ENCODE data around the gene SPINT2.

- no peak for TF ChIP-seq CTCF (IDR thresholded peaks at IDR 0.05; ENCODE audit: low read depth, low read length, missing input control)
- no peak for TF ChIP-seq GABPA (IDR thresholded peaks at IDR 0.05 in 1 of 2, conservative IDR thresholded peaks at IDR 0.05 in 1 of 2)
- TF ChIP-seq RAD21 (IDR thresholded peaks at IDR 0.05), result no peak
- TF ChIP-seq TAF1 (conservative IDR thresholded peaks at IDR 0.05), result no peak
- no peak for TF ChIP-seq REST (IDR thresholded peaks at IDR 0.05)
- TF ChIP-seq ZBTB33 (IDR thresholded peaks at IDR 0.05), result no peak
- TF ChIP-seq JUND (IDR thresholded peaks at IDR 0.05), result no peak
- no peak for TF ChIP-seq FOXA2 (IDR thresholded peaks at IDR 0.05)
- no peak for TF ChIP-seq YY1 (IDR thresholded peaks at IDR 0.05)
- TF ChIP-seq ATF3 (IDR thresholded peaks at IDR 0.05), result no peak
These were observed at the start of gene SPINT2 for GRCh38 chr19:38264486-38265212.
